Keratinocyte (primary cell): Measurements from ENCODE around the gene LRP10.

Experiments used
- CTCF ChIP-seq, 3 experiments: IDR thresholded peaks in 1 of 3; conservative IDR thresholded peaks in 1 of 3; optimal IDR thresholded peaks in 1 of 3; 2 replicates in 2 of 3; 3 replicates in 1 of 3; pipeline versions ENCODE3 to v1.5.1; 2011; ENCODE audit warnings: low read length in 3 of 3, mild to moderate bottlenecking in 3 of 3, moderate library complexity in 2 of 3, control low read depth in 1 of 3, inconsistent platforms in 1 of 3; ENCODE audit not compliant: insufficient read depth in 2 of 3; ENCODE audit errors: extremely low read depth in 1 of 3
- EZH2 ChIP-seq: IDR thresholded peaks from one replicate; pipeline ENCODE4 v1.6.1; 2012; ENCODE audit warnings: inconsistent platforms, mild to moderate bottlenecking, low read length, moderate library complexity

- TF ChIP-seq CTCF (optimal IDR thresholded peaks at IDR 0.05 in 1 of 3, IDR thresholded peaks at IDR 0.05 in 1 of 3, conservative IDR thresholded peaks at IDR 0.05 in 1 of 3; ENCODE audit: extremely low read depth in 1 of 3, insufficient read depth in 2 of 3, low read length in 3 of 3) = no peak
- TF ChIP-seq EZH2 = no peak
Observed at GRCh38 chr14:22926316-22926715, 54.8 kb downstream of the LRP10 start.
